GM21737 (cell line): ENCODE measurements around the gene COL4A2.

Experiments used
- ATAC-seq: cut with Tn5 transposase; IDR thresholded peaks from one replicate; pipeline ENCODE4 v1.9.1; 2021; ENCODE audit warnings: mild to moderate bottlenecking, moderate library complexity; ENCODE audit not compliant: unreplicated experiment

Gene COL4A2

GRCh38 chr13:110272227-110272626 lies 34.9 kb upstream of the COL4A2 start:
- ATAC-seq, result no peak

GRCh38 chr13:110272651-110273050 lies 34.4 kb upstream of the COL4A2 start:
- no peak for ATAC-seq

- ATAC-seq, result no peak
Measured at GRCh38 chr13:110273254-110273653, 33.8 kb upstream of the COL4A2 start.

GRCh38 chr13:110274687-110275086 lies 32.4 kb upstream of the COL4A2 start:
- no peak for ATAC-seq

GRCh38 chr13:110275931-110276552 lies 31.0 kb upstream of the COL4A2 start:
- no peak for ATAC-seq

GRCh38 chr13:110276553-110276950 lies 30.5 kb upstream of the COL4A2 start:
- ATAC-seq, result no peak

GRCh38 chr13:110277357-110277975 lies 29.6 kb upstream of the COL4A2 start:
- no peak for ATAC-seq

- ATAC-seq, result no peak
Measured at GRCh38 chr13:110278859-110279258, 28.2 kb upstream of the COL4A2 start.

- ATAC-seq, result no peak
Measured at GRCh38 chr13:110279684-110280083, 27.4 kb upstream of the COL4A2 start.

GRCh38 chr13:110280231-110280813 lies 26.8 kb upstream of the COL4A2 start:
- no peak for ATAC-seq

- ATAC-seq, result no peak
Measured at GRCh38 chr13:110280985-110281688, 25.9 kb upstream of the COL4A2 start.

- ATAC-seq, result no peak
Measured at GRCh38 chr13:110281736-110282135, 25.3 kb upstream of the COL4A2 start.

- ATAC-seq, result no peak
Measured at GRCh38 chr13:110282316-110282841, 24.7 kb upstream of the COL4A2 start.

- ATAC-seq, result no peak
Measured at GRCh38 chr13:110283736-110284517, 23.2 kb upstream of the COL4A2 start.

GRCh38 chr13:110284779-110285484 lies 22.2 kb upstream of the COL4A2 start:
- ATAC-seq, result no peak

- ATAC-seq, result no peak
Measured at GRCh38 chr13:110285991-110286832, 20.9 kb upstream of the COL4A2 start.

GRCh38 chr13:110286833-110287819 lies 20.0 kb upstream of the COL4A2 start:
- no peak for ATAC-seq

- ATAC-seq, result no peak
Measured at GRCh38 chr13:110289174-110289573, 17.9 kb upstream of the COL4A2 start.
